Osteocyte (in vitro differentiated cells): Measurements from ENCODE around the gene NUDC. TPM values are rescaled to one million over a fixed set of nuclear protein-coding genes. Genes with fewer than 3 reads are reported as not detected.

Experiments used
- DNase-seq: peaks from one replicate; pipeline ENCODE4 v3.0.0; 2021; ENCODE audit warnings: mixed read lengths; ENCODE audit not compliant: unreplicated experiment; ENCODE audit errors: extremely low spot score
- H3K27ac Mint-ChIP-seq: one replicate; pipeline ENCODE4 v1.8.0; 2021; ENCODE audit warnings: mild to moderate bottlenecking, mixed read lengths; ENCODE audit not compliant: unreplicated experiment
- H3K27me3 Mint-ChIP-seq: one replicate; pipeline ENCODE4 v1.8.0; 2021; ENCODE audit warnings: mixed read lengths; ENCODE audit not compliant: unreplicated experiment
- H3K36me3 Mint-ChIP-seq: one replicate; pipeline ENCODE4 v1.8.0; 2021; ENCODE audit warnings: mixed read lengths; ENCODE audit not compliant: unreplicated experiment
- H3K4me1 Mint-ChIP-seq: one replicate; pipeline ENCODE4 v1.8.0; 2021; ENCODE audit warnings: mixed read lengths; ENCODE audit not compliant: unreplicated experiment
- H3K4me3 Mint-ChIP-seq: one replicate; pipeline ENCODE4 v1.8.0; 2021; ENCODE audit warnings: mild to moderate bottlenecking, moderate library complexity, mixed read lengths; ENCODE audit not compliant: unreplicated experiment
- H3K9me3 Mint-ChIP-seq: one replicate; pipeline ENCODE4 v1.8.0; 2021; ENCODE audit warnings: mixed read lengths; ENCODE audit not compliant: unreplicated experiment
- CTCF ChIP-seq: fragments of 200-600 bp; sonication (generic); IDR thresholded peaks from 2 replicates; pipeline ENCODE4 v1.5.0; 2021; ENCODE audit warnings: antibody characterized with exemption, mild to moderate bottlenecking, moderate library complexity
- total RNA-seq: library from RNA; stranded (reverse); gene quantifications from 2 replicates; pipeline ENCODE4 v1.2.1, GENCODE V29; 2021

The NUDC gene
- total RNA-seq, 1 donor from 2014 or later = 54.3 TPM

- TF ChIP-seq CTCF = no peak
- H3K4me3 Mint-ChIP-seq = no peak overlapping the region
- H3K4me1 Mint-ChIP-seq = peaks cover 9% of the 10 kb centered on the region
- no peak overlapping the region for H3K27ac Mint-ChIP-seq
- no peak for DNase-seq
- H3K27me3 Mint-ChIP-seq = no peaks in the 10 kb centered on the region
- H3K9me3 Mint-ChIP-seq = no peaks in the 10 kb centered on the region
- H3K36me3 Mint-ChIP-seq = peaks cover 17% of the 10 kb centered on the region
Measured at GRCh38 chr1:26938004-26938658, 16.6 kb downstream of the NUDC start.

GRCh38 chr1:26938659-26939025, 17.1 kb downstream of the NUDC start:
- Mint-ChIP-seq H3K36me3 (peaks cover 21% of the 10 kb centered on the region), H3K27ac (no peak overlapping the region), H3K9me3 (no peaks in the 10 kb centered on the region), H3K27me3 (no peaks in the 10 kb centered on the region), H3K4me3 (no peak overlapping the region), H3K4me1 (peaks cover 9% of the 10 kb centered on the region)
- DNase-seq = no peak
- TF ChIP-seq CTCF = no peak

GRCh38 chr1:26941311-26941710, 19.8 kb downstream of the NUDC start:
- H3K36me3 Mint-ChIP-seq = peaks cover 29% of the 10 kb centered on the region
- no peak overlapping the region for H3K4me3 Mint-ChIP-seq
- TF ChIP-seq CTCF = no peak
- H3K27ac Mint-ChIP-seq = no peak overlapping the region
- DNase-seq = no peak
- H3K27me3 Mint-ChIP-seq = no peaks in the 10 kb centered on the region
- H3K4me1 Mint-ChIP-seq = peaks cover 9% of the 10 kb centered on the region
- no peaks in the 10 kb centered on the region for H3K9me3 Mint-ChIP-seq

- Mint-ChIP-seq H3K4me3 (no peak overlapping the region), H3K36me3 (peaks cover 32% of the 10 kb centered on the region), H3K9me3 (no peaks in the 10 kb centered on the region), H3K4me1 (peaks cover 9% of the 10 kb centered on the region), H3K27me3 (no peaks in the 10 kb centered on the region), H3K27ac (no peak overlapping the region)
- TF ChIP-seq CTCF = no peak
- DNase-seq = no peak
Measured at GRCh38 chr1:26942656-26943055, 21.1 kb downstream of the NUDC start.

- H3K4me3 Mint-ChIP-seq = no peak overlapping the region
- H3K9me3 Mint-ChIP-seq = no peaks in the 10 kb centered on the region
- peaks cover 32% of the 10 kb centered on the region for H3K36me3 Mint-ChIP-seq
- H3K27me3 Mint-ChIP-seq = no peaks in the 10 kb centered on the region
- no peak overlapping the region for H3K27ac Mint-ChIP-seq
- peaks cover 2% of the 10 kb centered on the region for H3K4me1 Mint-ChIP-seq
- no peak for TF ChIP-seq CTCF
- DNase-seq = no peak
Measured at GRCh38 chr1:26945138-26945537, 23.6 kb downstream of the NUDC start.
